H9 (cell line): Measurements from ENCODE around the gene IL12RB2. TPM values are rescaled to one million over a fixed set of nuclear protein-coding genes. Genes with fewer than 3 reads are reported as not detected.

Experiments
- DNase-seq: peaks from one replicate; pipeline ENCODE4 v3.0.0-alpha.2; 2017
- H2AFZ ChIP-seq: one replicate; pipeline ENCODE4 v1.6.1; 2013; ENCODE audit warnings: mild to moderate bottlenecking, low read length, control low read depth, moderate library complexity
- H2AK5ac ChIP-seq: 2 replicates; pipeline ENCODE4 v1.6.1; 2013; ENCODE audit warnings: low read length, control low read depth, mixed read lengths; ENCODE audit not compliant: insufficient read length
- H2BK120ac ChIP-seq: one replicate; pipeline ENCODE4 v1.6.1; 2013; ENCODE audit warnings: low read depth, mild to moderate bottlenecking, low read length, control low read depth, inconsistent platforms; ENCODE audit not compliant: poor library complexity, severe bottlenecking
- H2BK12ac ChIP-seq: 2 replicates; pipeline ENCODE4 v1.6.1; 2013; ENCODE audit warnings: low read length, control low read depth, mixed read lengths, low read depth; ENCODE audit not compliant: insufficient read length
- H2BK15ac ChIP-seq: 2 replicates; pipeline ENCODE4 v1.6.1; 2013; ENCODE audit warnings: low read depth, low read length, control low read depth
- H2BK20ac ChIP-seq: one replicate; pipeline ENCODE4 v1.6.1; 2013; ENCODE audit warnings: low read depth, mild to moderate bottlenecking, low read length, control low read depth, inconsistent platforms; ENCODE audit not compliant: poor library complexity, severe bottlenecking
- H2BK5ac ChIP-seq: 2 replicates; pipeline ENCODE4 v1.6.1; 2013; ENCODE audit warnings: low read length, control low read depth, mixed read lengths; ENCODE audit not compliant: insufficient read length
- H3K14ac ChIP-seq: 2 replicates; pipeline ENCODE4 v1.6.1; 2013; ENCODE audit warnings: low read length, control low read depth; ENCODE audit not compliant: insufficient read depth
- H3K18ac ChIP-seq: 2 replicates; pipeline ENCODE4 v1.6.1; 2013; ENCODE audit warnings: low read depth, mild to moderate bottlenecking, mixed read lengths, low read length, control low read depth; ENCODE audit not compliant: insufficient read length
- H3K23ac ChIP-seq: 2 replicates; pipeline ENCODE4 v1.6.1; 2013; ENCODE audit warnings: low read length, control low read depth, mixed read lengths, low read depth; ENCODE audit not compliant: insufficient read length
- H3K23me2 ChIP-seq: 2 replicates; pipeline ENCODE4 v1.6.1; 2013; ENCODE audit warnings: low read depth, mild to moderate bottlenecking, mixed read lengths, low read length, control low read depth; ENCODE audit not compliant: insufficient read length, poor library complexity, severe bottlenecking
- H3K27ac ChIP-seq: 2 replicates; pipeline ENCODE4 v1.5.1; 2013; ENCODE audit warnings: low read length, control low read depth, mixed read lengths, low read depth; ENCODE audit not compliant: insufficient read length
- H3K27me3 ChIP-seq: 2 replicates; pipeline ENCODE4 v1.6.1; 2013; ENCODE audit warnings: low read length, control low read depth, inconsistent platforms; ENCODE audit not compliant: insufficient read depth
- H3K4ac ChIP-seq: 2 replicates; pipeline ENCODE4 v1.6.1; 2013; ENCODE audit warnings: low read depth, mild to moderate bottlenecking, control low read depth, inconsistent platforms, low read length, moderate library complexity
- H3K4me1 ChIP-seq: 2 replicates; pipeline ENCODE4 v1.6.1; 2013; ENCODE audit warnings: low read length, control low read depth, inconsistent platforms; ENCODE audit not compliant: insufficient read depth
- H3K4me2 ChIP-seq: 2 replicates; pipeline ENCODE4 v1.6.1; 2013; ENCODE audit warnings: low read length, control low read depth, mixed read lengths; ENCODE audit not compliant: insufficient read length, insufficient read depth
- H3K56ac ChIP-seq: 2 replicates; pipeline ENCODE4 v1.6.1; 2013; ENCODE audit warnings: low read depth, mild to moderate bottlenecking, mixed read lengths, low read length, control low read depth; ENCODE audit not compliant: insufficient read length
- H3K79me1 ChIP-seq: 2 replicates; pipeline ENCODE4 v1.6.1; 2013; ENCODE audit warnings: low read depth, mild to moderate bottlenecking, moderate library complexity, low read length, control low read depth, inconsistent platforms; ENCODE audit not compliant: insufficient read depth, poor library complexity, severe bottlenecking
- H3K79me2 ChIP-seq: 2 replicates; pipeline ENCODE4 v1.6.1; 2013; ENCODE audit warnings: low read length, control low read depth, inconsistent platforms; ENCODE audit not compliant: insufficient read depth
- H3K9ac ChIP-seq: 2 replicates; pipeline ENCODE4 v1.6.1; 2013; ENCODE audit warnings: low read length, control low read depth, mixed read lengths; ENCODE audit not compliant: insufficient read length; ENCODE audit errors: extremely low read depth
- H3K9me3 ChIP-seq: one replicate; pipeline ENCODE4 v1.6.1; 2013; ENCODE audit warnings: low read depth, low read length, inconsistent platforms; ENCODE audit not compliant: control insufficient read depth
- H3T11ph ChIP-seq: one replicate; pipeline ENCODE4 v1.6.1; 2013; ENCODE audit warnings: mild to moderate bottlenecking, low read length, control low read depth, inconsistent platforms
- H4K20me1 ChIP-seq: one replicate; pipeline ENCODE4 v1.6.1; 2013; ENCODE audit not compliant: control insufficient read depth, insufficient read length, insufficient read depth
- H4K5ac ChIP-seq: 2 replicates; pipeline ENCODE4 v1.6.1; 2013; ENCODE audit warnings: low read depth, mild to moderate bottlenecking, mixed read lengths, low read length, control low read depth; ENCODE audit not compliant: insufficient read length
- H4K8ac ChIP-seq: replicated peaks from 2 replicates; pipeline ENCODE4 v1.6.1; 2013; ENCODE audit warnings: low read length, control low read depth, mixed read lengths, low read depth; ENCODE audit not compliant: insufficient read length
- H4K91ac ChIP-seq: 2 replicates; pipeline ENCODE4 v1.6.1; 2013; ENCODE audit warnings: low read depth, mild to moderate bottlenecking, moderate library complexity, mixed read lengths, low read length, control low read depth; ENCODE audit not compliant: insufficient read length
- H3K27ac Mint-ChIP-seq, 3 experiments: 2 replicates in 2 of 3; 3 replicates in 1 of 3; pipeline ENCODE4 v1.8.0; 2020 to 2021; ENCODE audit warnings: mixed read lengths in 3 of 3, mild to moderate bottlenecking in 1 of 3, moderate library complexity in 1 of 3
- H3K27me3 Mint-ChIP-seq: 2 replicates; pipeline ENCODE4 v1.8.0; 2021; ENCODE audit warnings: low read depth, mild to moderate bottlenecking, moderate library complexity, mixed read lengths
- H3K36me3 Mint-ChIP-seq, 3 experiments: 2 replicates in 2 of 3; 3 replicates in 1 of 3; pipeline ENCODE4 v1.8.0; 2020 to 2021; ENCODE audit warnings: low read depth in 3 of 3, mixed read lengths in 3 of 3; ENCODE audit not compliant: insufficient read depth in 1 of 3
- H3K4me1 Mint-ChIP-seq, 2 experiments: 2 replicates each; pipeline ENCODE4 v1.8.0; 2020; ENCODE audit warnings: mixed read lengths in 2 of 2
- H3K4me3 Mint-ChIP-seq, 2 experiments: 2 replicates in 1 of 2; 3 replicates in 1 of 2; pipeline ENCODE4 v1.8.0; 2020 to 2021; ENCODE audit warnings: mild to moderate bottlenecking in 2 of 2, mixed read lengths in 2 of 2, moderate library complexity in 1 of 2
- H3K9me3 Mint-ChIP-seq, 2 experiments: 2 replicates in 1 of 2; 3 replicates in 1 of 2; pipeline ENCODE4 v1.8.0; 2020; ENCODE audit warnings: mild to moderate bottlenecking in 2 of 2, mixed read lengths in 2 of 2, moderate library complexity in 1 of 2
- WGBS: extraction: QIAGEN DNeasy Blood & Tissue Kit; methylation state at CpG from one replicate; pipeline ENCODE4 v1.1.7; 2013; ENCODE audit warnings: missing lambda C conversion rate, low lambda C conversion rate, mixed read lengths; ENCODE audit not compliant: insufficient read length; ENCODE audit errors: extremely low coverage; 5-methylcytosine and 5-hydroxymethylcytosine counted together
- total RNA-seq: library from RNA; stranded (reverse); gene quantifications from 2 replicates; pipeline ENCODE4 v1.2.1, GENCODE V29; 2021
- TF ChIP-seq, protein P1 (sequence below): fragments of 200-600 bp; sonication (generic); conservative IDR thresholded peaks from 3 replicates; pipeline ENCODE4 v1.8.0; 2021; ENCODE audit warnings: antibody characterized with exemption, mild to moderate bottlenecking

Gene IL12RB2
- total RNA-seq, 1 experiment from 2014 or later: 0.77 TPM

DNA sequence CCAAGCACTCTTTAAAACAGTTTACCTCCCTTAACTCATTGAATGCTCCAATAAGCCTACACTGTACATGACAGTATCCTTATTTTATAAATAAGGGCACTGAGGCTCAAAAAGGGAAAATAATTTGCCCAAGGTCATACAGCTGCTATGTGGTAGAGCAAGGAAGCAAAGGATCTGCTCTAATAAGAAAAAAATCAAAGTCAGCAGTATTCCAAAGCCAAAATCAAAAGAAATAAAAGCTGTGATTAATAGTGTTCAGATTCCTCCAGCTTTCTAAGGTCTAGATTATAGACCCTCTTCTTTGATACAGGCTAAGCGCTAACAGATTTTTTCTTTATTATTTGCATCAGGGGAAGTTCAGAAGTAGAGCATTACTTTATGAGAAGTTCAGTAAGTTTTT, 39.3 kb downstream of the IL12RB2 start:
- Histone ChIP-seq H3K79me2 (no peaks in the 10 kb centered on the region), H4K20me1 (no peaks in the 10 kb centered on the region), H2AK5ac (no peak overlapping the region), H3K23me2 (no peaks in the 10 kb centered on the region), H4K5ac (no peak overlapping the region), H4K8ac (no peak overlapping the region), H2BK15ac (no peak overlapping the region), H3K18ac (no peak overlapping the region), H2BK12ac (no peak overlapping the region), H2BK20ac (no peak overlapping the region), H3K79me1 (no peaks in the 10 kb centered on the region), H3K27ac (no peak overlapping the region), H2BK5ac (no peak overlapping the region), H3K4ac (no peak overlapping the region), H3K9me3 (no peaks in the 10 kb centered on the region), H3K27me3 (no peaks in the 10 kb centered on the region), H3K4me1 (no peaks in the 10 kb centered on the region; the same call in 1 of the 2 replicates), H2AFZ (no peak overlapping the region), H3K4me2 (no peak overlapping the region), H3K23ac (no peak overlapping the region), H3K14ac (no peak overlapping the region), H2BK120ac (no peak overlapping the region), H4K91ac (no peak overlapping the region), H3K9ac (no peak overlapping the region), H3K56ac (no peak overlapping the region), H3T11ph (no peak overlapping the region)
- WGBS: no CpG with 5 or more reads among the region's 1 CpG
- H3K36me3 Mint-ChIP-seq: no peaks in the 10 kb centered on the region
- DNase-seq: no peak
- H3K27ac Mint-ChIP-seq: no peak overlapping the region
- no peaks in the 10 kb centered on the region for H3K9me3 Mint-ChIP-seq
- peaks cover 29 to 30% of the 10 kb centered on the region in 2 experiments for H3K4me1 Mint-ChIP-seq
- peaks cover 22% of the 10 kb centered on the region for H3K27me3 Mint-ChIP-seq
- TF ChIP-seq, protein P1, sequence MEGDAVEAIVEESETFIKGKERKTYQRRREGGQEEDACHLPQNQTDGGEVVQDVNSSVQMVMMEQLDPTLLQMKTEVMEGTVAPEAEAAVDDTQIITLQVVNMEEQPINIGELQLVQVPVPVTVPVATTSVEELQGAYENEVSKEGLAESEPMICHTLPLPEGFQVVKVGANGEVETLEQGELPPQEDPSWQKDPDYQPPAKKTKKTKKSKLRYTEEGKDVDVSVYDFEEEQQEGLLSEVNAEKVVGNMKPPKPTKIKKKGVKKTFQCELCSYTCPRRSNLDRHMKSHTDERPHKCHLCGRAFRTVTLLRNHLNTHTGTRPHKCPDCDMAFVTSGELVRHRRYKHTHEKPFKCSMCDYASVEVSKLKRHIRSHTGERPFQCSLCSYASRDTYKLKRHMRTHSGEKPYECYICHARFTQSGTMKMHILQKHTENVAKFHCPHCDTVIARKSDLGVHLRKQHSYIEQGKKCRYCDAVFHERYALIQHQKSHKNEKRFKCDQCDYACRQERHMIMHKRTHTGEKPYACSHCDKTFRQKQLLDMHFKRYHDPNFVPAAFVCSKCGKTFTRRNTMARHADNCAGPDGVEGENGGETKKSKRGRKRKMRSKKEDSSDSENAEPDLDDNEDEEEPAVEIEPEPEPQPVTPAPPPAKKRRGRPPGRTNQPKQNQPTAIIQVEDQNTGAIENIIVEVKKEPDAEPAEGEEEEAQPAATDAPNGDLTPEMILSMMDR: no peak
- no peak overlapping the region for H3K4me3 Mint-ChIP-seq
